Measurements from ENCODE around the gene DYNLL2. TPM values are rescaled to one million over a fixed set of nuclear protein-coding genes. Genes with fewer than 3 reads are reported as not detected.
A peak's percentile ranks its signal among the peaks of the same experiment; 100 is the strongest.

DYNLL2 gene
- total RNA-seq, 1 experiment from 2014 or later = 38.7 TPM

GRCh38 chr17:58082341-58082869, 814 bp upstream of the DYNLL2 start:
- TF ChIP-seq CTCF (conservative IDR thresholded peaks at IDR 0.05) = no peak
- no peak overlapping the region for H2AK5ac ChIP-seq (ENCODE audit: insufficient read length, low read length)
- no peaks in the 10 kb centered on the region for H3K9me3 ChIP-seq (ENCODE audit: control insufficient read depth, low read depth, low read length)
- Mint-ChIP-seq H3K4me3 (peak overlapping the region; percentile 60 to 77), H3K9me3 (no peaks in the 10 kb centered on the region; a peak in 1 of 5 replicates), H3K36me3 (ENCODE audit: insufficient read depth in 1 of 3, low read depth in 3 of 3) (peaks cover 6 to 28% (median 22%) of the 10 kb centered on the region in 3 experiments; a peak in 6 of 7 replicates), H3K4me1 (peaks cover 35 to 37% of the 10 kb centered on the region in 2 experiments), H3K27ac (peak overlapping the region; percentile 98 to 99 (median 99)), H3K27me3 (ENCODE audit: low read depth) (peaks cover 19% of the 10 kb centered on the region)
- peak overlapping the region; percentile 31 for H3K18ac ChIP-seq (ENCODE audit: insufficient read length, low read depth, low read length)
- H3K79me2 ChIP-seq (ENCODE audit: insufficient read depth, low read length) = peaks cover 26% of the 10 kb centered on the region; the same call in 1 of the 2 replicates
- H3K27me3 ChIP-seq (ENCODE audit: insufficient read depth, low read length) = no peaks in the 10 kb centered on the region
- H3K23me2 ChIP-seq (ENCODE audit: insufficient read length, low read depth, low read length, poor library complexity, severe bottlenecking) = peaks cover 3% of the 10 kb centered on the region
- no peak overlapping the region for H2BK120ac ChIP-seq (ENCODE audit: low read depth, low read length, poor library complexity, severe bottlenecking)
- H3K27ac ChIP-seq (ENCODE audit: insufficient read length, low read depth, low read length) = peak overlapping the region; percentile 13
- no peak overlapping the region for H4K8ac ChIP-seq (replicated peaks; ENCODE audit: insufficient read length, low read depth, low read length)
- no peaks in the 10 kb centered on the region for H3K79me1 ChIP-seq (ENCODE audit: insufficient read depth, low read depth, low read length, poor library complexity, severe bottlenecking)
- H2AFZ ChIP-seq (ENCODE audit: low read length) = no peak overlapping the region
- peaks cover 3% of the 10 kb centered on the region for H4K20me1 ChIP-seq (ENCODE audit: control insufficient read depth, insufficient read depth, insufficient read length)
- H2BK15ac ChIP-seq (ENCODE audit: low read depth, low read length) = no peak overlapping the region
- H2BK12ac ChIP-seq (ENCODE audit: insufficient read length, low read depth, low read length) = no peak overlapping the region
- peaks cover 3% of the 10 kb centered on the region; the same call in 1 of the 2 replicates for H3K4me1 ChIP-seq (ENCODE audit: insufficient read depth, low read length)
- peak overlapping the region; percentile 48 for H3K4me2 ChIP-seq (ENCODE audit: insufficient read depth, insufficient read length, low read length)
- no peak overlapping the region for H4K91ac ChIP-seq (ENCODE audit: insufficient read length, low read depth, low read length)
- no peak overlapping the region for H3T11ph ChIP-seq (ENCODE audit: low read length)
- H4K5ac ChIP-seq (ENCODE audit: insufficient read length, low read depth, low read length) = no peak overlapping the region
- no peak overlapping the region for H3K56ac ChIP-seq (ENCODE audit: insufficient read length, low read depth, low read length)
- no peak overlapping the region for H2BK20ac ChIP-seq (ENCODE audit: low read depth, low read length, poor library complexity, severe bottlenecking)
- peak overlapping the region; percentile 20 for H3K9ac ChIP-seq (ENCODE audit: extremely low read depth, insufficient read length, low read length)
- no peak for DNase-seq
- H3K4ac ChIP-seq (ENCODE audit: low read depth, low read length) = no peak overlapping the region
- WGBS (ENCODE audit: extremely low coverage, insufficient read length, low lambda C conversion rate) = no CpG with 5 or more reads among the region's 10 CpGs
- H2BK5ac ChIP-seq (ENCODE audit: insufficient read length, low read length) = no peak overlapping the region
- peak overlapping the region; percentile 86; the same call in 1 of the 2 replicates for H3K14ac ChIP-seq (ENCODE audit: insufficient read depth, low read length)
- no peak overlapping the region for H3K23ac ChIP-seq (ENCODE audit: insufficient read length, low read depth, low read length)

All from H9 (cell line).